ENCODE data around the gene STK16.
"Not testable (repeated sequence)": the region's sequence is repeated elsewhere in the genome, so short reads cannot be mapped to it uniquely, and the experiment has no call there.

STK16 gene

GRCh38 chr2:219246559-219246958, 1.3 kb downstream of the STK16 start:
- no peak for DNase-seq

DNA sequence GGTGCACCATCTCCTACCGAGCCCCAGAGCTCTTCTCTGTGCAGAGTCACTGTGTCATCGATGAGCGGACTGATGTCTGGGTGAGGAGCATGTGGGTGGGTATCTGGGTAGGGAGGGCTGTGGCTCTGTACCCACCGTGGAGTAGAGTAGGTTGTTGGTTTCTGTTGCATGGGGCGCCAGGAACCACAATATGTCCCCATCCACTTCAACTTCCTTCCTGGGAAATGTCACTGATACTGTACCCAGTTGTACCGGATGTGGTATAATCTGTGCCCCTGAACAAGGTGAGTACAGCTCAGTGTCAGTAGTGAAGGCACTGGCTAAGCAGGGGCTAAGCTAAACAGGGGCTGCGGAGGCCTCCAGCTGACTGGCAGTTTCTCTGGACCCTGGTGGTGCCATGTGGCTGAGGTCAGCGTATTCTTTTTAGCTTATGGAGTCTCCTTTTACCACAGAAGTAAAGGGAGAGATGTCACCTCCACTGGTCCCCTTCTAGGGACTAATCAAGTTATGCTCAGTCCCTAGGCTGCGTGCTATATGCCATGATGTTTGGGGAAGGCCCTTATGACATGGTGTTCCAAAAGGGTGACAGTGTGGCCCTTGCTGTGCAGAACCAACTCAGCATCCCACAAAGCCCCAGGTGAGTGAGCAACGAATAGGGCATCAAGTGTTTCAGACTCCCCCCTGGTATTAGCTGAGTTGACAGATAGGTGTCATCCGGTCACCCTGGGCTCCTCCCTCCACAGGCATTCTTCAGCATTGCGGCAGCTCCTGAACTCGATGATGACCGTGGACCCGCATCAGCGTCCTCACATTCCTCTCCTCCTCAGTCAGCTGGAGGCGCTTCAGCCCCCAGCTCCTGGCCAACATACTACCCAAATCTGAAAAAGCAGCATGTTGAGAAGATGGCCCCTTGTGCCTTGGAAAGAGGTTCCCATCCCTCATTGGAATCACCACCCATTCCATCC, 2.7 kb downstream of the STK16 start:
- no peak for DNase-seq

DNA sequence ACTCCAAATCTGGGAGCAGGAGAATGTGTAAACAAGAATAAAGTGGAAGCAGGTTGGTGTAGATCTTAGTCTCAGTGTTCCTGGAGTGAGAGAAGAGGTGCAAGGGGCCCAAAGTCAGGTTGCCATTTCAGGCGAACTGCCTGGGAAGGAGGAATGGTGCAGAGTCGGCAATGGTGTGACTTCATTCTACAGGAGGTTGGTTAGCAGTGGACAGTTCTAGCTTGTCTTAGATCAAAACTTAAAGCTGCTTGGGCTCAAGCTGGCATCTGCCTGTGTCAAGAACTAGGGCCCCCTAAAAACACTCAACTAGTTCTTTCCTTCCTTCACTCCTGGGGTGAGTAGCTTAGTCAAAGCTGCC, 3.5 kb downstream of the STK16 start:
- DNase-seq = no peak

GRCh38 chr2:219249203-219249980, 4.1 kb downstream of the STK16 start:
- no peak for DNase-seq

DNA sequence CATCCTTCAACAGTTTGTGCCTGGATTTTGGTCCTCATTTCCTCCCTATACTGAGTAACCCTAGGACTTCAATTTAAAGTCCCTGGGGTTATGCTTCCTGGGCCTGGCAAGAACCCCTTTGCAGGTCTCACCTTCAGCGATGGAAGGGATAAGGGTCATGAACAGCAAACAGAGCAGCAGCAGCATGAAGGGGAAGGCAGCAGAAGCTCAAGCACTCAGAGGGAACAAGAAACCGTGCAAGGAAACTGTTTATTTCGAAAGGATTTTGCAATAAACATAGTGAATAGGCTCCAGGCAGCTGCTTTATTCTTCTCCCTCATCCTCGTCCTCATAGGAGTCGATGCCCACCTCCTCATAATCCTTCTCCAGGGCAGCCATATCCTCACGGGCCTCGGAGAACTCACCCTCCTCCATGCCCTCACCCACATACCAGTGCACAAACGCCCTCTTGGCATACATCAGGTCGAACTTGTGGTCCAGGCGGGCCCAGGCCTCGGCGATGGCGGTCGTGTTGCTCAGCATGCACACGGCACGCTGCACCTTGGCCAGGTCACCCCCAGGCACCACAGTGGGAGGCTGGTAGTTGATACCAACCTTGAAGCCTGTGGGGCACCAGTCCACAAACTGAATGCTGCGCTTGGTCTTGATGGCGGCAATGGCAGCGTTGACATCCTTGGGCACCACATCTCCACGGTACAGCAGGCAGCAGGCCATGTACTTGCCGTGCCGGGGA, 4.9 kb downstream of the STK16 start:
- no peak for DNase-seq

DNA sequence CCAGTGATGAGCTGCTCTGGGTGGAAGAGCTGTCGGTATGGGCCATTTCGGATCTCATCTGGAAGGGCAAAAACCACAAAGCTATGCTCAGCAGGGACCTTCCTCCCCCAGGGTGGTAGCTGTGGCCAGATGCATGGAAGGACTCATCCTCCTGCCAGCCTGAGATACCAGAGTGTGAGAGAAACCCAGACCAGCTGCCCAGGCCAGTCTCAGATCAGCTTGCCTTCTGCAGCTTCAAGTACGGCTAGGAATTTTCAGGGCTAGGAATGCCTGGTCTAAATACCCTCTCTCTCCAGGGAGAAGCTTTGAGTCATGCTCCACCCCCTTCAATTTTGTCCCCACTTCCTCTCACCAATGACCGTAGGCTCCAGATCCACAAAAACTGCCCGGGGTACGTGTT, 6.4 kb downstream of the STK16 start:
- no peak for DNase-seq

- DNase-seq = no peak
Measured at GRCh38 chr2:219252084-219252483, 6.8 kb downstream of the STK16 start.

- no peak for DNase-seq
Measured at GRCh38 chr2:219252570-219252899, 7.3 kb downstream of the STK16 start.

DNA sequence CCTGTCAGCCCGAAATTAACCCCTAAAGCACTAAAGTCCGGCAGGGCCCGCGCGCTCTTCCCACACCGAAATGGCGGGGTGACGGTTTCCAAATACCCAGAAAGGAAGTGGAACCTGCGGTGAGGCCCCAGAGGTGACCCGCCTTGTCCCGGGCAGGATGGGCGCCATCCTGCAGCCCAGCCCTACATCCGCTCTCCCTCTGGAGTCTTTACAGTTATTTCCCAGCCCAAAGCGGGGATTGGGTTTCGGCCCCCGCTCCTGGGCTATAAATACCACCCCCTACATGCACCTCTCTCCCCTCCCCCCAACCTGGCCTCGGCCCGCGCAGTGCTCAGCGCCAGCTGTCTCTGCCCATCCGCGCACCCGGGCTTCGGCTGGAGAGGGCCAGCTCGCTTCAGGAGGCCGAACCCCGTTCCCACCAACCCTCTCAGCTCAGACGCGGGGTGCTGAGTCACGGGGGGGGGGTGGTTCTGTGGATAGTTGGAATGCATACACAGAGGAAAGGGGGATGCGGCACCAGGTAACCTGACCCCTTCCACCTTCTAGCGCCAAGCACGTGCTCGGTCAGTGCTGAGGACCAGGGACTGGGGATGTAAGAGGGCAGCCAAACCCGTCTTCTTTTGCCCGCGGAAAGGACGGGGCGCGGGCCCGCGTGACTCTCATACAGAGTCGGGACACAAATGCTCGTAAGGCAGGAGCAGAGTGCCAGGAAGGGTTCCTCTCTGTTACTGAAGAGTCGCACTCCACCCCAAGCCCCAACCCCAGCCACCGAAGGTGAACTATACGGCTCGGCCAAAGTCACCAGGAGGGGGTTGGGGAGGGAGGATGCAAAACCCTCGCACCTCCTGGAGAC, 7.8 kb downstream of the STK16 start, which contains the start of gene TUBA4B:
Gene TUBA4B, plus strand, starts transcription at position 344 of the 853 bp plus-strand sequence. Its CDS starts 165 bp downstream, at position 509.
- no peak for DNase-seq

DNA sequence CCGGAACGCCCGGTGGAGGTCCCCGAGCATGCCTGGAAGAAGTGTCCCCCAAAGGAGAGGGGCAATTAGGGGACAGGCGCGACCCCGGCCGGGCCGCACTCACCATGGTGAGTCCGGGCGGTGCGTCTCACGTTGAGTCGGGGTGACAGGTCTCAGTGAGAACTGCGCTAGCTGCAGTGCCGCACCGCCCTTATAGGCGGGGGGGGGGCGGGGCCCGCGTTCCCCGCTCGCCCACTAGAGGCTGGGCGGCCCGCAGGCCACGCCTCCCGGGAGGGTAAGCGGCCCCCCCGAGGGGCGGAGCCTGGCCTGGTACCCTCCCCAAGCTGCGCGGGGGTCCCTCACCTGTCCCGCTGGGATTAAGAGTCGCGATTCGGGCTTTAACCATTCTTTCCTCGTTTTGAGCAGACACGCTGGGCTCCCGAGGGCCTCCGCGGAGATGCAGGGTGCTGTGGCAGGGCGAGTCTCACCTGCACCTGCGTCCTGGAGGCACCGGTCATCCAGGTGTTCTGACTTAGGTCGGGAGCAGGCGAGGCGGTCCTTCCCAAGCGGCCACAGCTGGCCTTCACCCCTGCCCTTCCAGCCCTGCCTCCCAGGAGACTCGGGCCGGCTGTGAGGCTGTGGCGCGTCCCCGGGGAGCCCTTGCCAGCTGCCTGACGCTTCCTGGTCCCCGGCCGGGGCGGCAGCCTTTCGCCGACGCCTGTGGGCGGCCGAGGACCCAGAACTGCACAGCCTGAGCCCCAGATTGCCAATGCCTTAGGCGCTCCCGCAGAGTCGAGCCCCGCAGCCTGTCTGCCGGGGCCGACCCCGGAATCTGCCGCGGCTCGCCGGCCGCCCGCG, 8.7 kb downstream of the STK16 start, which contains the start of gene TUBA4A:
Gene TUBA4A, minus strand, starts transcription at position 166 of the 837 bp plus-strand sequence. Its CDS starts 60 bp downstream, at position 106.
- peak; percentile 89 for DNase-seq

GRCh38 chr2:219254590-219255201, 9.4 kb downstream of the STK16 start:
- DNase-seq = no peak

- DNase-seq = not testable (repeated sequence)
Measured at GRCh38 chr2:219258942-219259341, 13.7 kb downstream of the STK16 start.

DNA sequence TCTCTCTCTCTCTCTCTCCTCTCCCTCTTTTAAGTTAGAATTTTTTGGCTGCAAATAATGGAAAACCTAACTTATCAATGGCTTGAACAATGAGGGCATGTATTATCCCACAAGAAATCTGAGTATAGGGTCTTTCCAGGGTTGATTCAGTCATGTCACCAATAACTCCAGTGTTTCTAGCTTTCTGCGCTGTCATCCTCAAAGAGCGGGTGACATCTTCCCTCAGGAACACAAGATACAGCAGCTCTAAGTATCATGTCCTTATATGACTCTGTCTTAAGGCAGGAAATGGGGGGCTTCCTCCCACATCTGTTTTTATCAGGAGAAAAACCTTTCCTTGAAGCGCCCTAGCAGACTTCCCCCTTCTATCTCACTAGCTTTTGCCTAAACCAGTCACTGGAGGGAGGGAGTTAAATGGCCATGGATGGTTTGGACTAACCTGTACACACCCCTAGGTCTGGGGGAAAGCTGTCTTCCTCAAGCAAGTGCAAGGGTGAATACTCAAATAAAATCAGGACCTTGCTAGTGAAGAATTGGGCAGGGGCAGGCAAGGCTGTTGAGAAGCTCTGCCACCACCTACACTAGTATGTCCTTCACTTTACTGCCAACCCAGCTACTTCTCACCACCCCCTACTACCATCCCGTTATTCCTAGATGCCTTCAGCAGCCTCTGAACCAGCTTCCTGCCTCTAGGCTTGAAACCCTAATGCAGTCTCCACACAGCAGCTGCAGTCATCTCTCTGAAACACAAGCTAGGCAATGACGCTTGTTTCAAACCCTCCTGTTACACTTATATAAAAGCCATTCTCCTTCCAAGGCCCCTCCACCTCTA, 16.0 kb downstream of the STK16 start:
- DNase-seq = no peak

DNA sequence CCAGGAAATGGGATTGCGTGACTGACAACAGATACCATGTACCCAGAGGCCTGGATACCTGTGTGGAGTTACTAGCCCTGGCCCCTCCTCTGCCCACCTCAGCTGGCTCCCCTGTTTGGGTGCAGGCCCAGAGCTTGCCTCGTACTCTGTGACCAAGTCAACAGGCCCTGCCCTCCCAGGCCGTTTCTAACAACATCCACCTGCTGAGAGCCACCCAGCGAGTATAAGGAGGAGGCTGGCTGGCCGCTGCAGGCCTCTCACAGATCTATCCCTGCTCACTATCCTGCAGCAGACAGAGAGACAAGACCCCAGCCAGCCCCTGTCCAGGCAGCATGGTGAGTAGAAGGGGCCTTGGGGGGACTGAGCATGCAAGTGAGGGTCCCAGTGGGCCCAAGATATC, 21.0 kb downstream of the STK16 start:
- no peak for DNase-seq

DNA sequence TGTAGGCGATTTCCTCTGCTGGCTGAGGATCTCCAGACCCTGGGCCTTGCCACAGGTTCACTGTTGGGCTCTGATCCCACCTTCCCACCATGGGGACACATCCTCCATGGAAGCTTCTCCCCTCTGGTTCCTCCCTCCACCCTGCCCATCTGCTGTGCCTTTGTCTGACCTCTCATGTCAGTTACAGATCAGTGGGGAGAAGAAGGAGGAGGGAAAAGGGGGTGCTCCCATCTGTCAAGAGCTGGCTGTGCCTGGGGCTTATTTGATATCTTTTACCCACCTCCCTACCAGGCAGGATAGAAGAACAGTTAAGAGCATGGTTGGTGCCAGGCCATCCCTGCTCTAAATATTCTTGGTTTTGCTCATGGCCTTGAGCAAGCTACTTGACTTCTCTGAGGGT, 21.6 kb downstream of the STK16 start:
- DNase-seq = no peak

- no peak for DNase-seq
Measured at GRCh38 chr2:219268294-219268693, 23.0 kb downstream of the STK16 start.

- DNase-seq = no peak
Measured at GRCh38 chr2:219269362-219270054, 24.2 kb downstream of the STK16 start.

- no peak for DNase-seq
Measured at GRCh38 chr2:219270055-219270372, 24.7 kb downstream of the STK16 start.

DNA sequence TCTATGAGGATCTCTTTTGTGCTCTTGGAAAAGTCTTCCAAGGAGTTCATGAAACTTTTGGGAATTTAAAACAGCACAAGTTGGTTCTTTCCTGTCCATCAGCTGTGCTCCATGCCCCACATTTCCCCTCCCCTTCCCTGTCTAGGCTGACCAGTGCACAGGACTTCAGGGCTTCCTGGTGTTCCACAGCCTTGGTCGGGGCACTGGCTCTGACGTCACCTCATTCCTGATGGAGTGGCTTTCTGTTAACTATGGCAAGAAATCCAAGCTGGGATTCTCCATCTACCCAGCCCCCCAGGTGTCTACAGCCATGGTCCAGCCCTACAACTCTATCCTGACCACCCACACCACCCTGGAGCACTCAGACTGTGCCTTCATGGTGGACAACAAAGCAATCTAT, 25.7 kb downstream of the STK16 start:
- DNase-seq = no peak

Measured in activated CD4-positive, alpha-beta T cell treated with anti-CD3 and anti-CD28 coated beads for 1 hour (primary cell).